ENCODE measurements around the gene FAM76A.
A peak's percentile ranks its signal among the peaks of the same experiment; 100 is the strongest.
"Not testable (repeated sequence)": the region's sequence is repeated elsewhere in the genome, so short reads cannot be mapped to it uniquely, and the experiment has no call there.

FAM76A gene

GRCh38 chr1:27726173-27727044 lies 648 bp downstream of the FAM76A start:
- no peak for DNase-seq

- no peak for DNase-seq
Measured at GRCh38 chr1:27727126-27727525, 1.4 kb downstream of the FAM76A start.

- DNase-seq, result no peak
Measured at GRCh38 chr1:27736252-27736651, 10.5 kb downstream of the FAM76A start.

GRCh38 chr1:27741121-27741520 lies 15.4 kb downstream of the FAM76A start:
- DNase-seq, result no peak

- no peak for DNase-seq
Measured at GRCh38 chr1:27744556-27744955, 18.8 kb downstream of the FAM76A start.

- no peak for DNase-seq
Measured at GRCh38 chr1:27745466-27745865, 19.7 kb downstream of the FAM76A start.

GRCh38 chr1:27752360-27752759 lies 26.6 kb downstream of the FAM76A start:
- no peak for DNase-seq

- DNase-seq, result no peak
Measured at GRCh38 chr1:27755286-27755685, 29.5 kb downstream of the FAM76A start.

- no peak for DNase-seq
Measured at GRCh38 chr1:27755865-27756264, 30.1 kb downstream of the FAM76A start.

- DNase-seq, result no peak
Measured at GRCh38 chr1:27759236-27759635, 33.5 kb downstream of the FAM76A start.

GRCh38 chr1:27760426-27760825 lies 34.7 kb downstream of the FAM76A start:
- no peak for DNase-seq

GRCh38 chr1:27762033-27762432 lies 36.3 kb downstream of the FAM76A start:
- no peak for DNase-seq

- DNase-seq, result no peak
Measured at GRCh38 chr1:27763358-27763757, 37.6 kb downstream of the FAM76A start.

GRCh38 chr1:27770293-27770830 lies 44.6 kb downstream of the FAM76A start:
- DNase-seq, result no peak

GRCh38 chr1:27772036-27772931 lies 46.5 kb downstream of the FAM76A start:
- DNase-seq, result no peak

- DNase-seq, result peak; percentile 94
Measured at GRCh38 chr1:27772932-27773825, 47.4 kb downstream of the FAM76A start, which contains the start of gene STX12. TSS of gene STX12 (plus strand) at chr1:27773219. CDS start at chr1:27773308, 89 bp downstream.

- no peak for DNase-seq
Measured at GRCh38 chr1:27773826-27774445, 48.2 kb downstream of the FAM76A start.

GRCh38 chr1:27774654-27775053 lies 48.9 kb downstream of the FAM76A start:
- no peak for DNase-seq

- not testable (repeated sequence) for DNase-seq
Measured at GRCh38 chr1:27775336-27775735, 49.6 kb downstream of the FAM76A start.

GRCh38 chr1:27776276-27776675 lies 50.5 kb downstream of the FAM76A start:
- not testable (repeated sequence) for DNase-seq

GRCh38 chr1:27778056-27778455 lies 52.3 kb downstream of the FAM76A start:
- no peak for DNase-seq

- DNase-seq, result no peak
Measured at GRCh38 chr1:27779122-27779521, 53.4 kb downstream of the FAM76A start.

Data from NCI-H187 (cell line).